ENCODE results near the gene PKD2L1. TPM values are rescaled to one million over a fixed set of nuclear protein-coding genes. Genes with fewer than 3 reads are reported as not detected.
A peak's percentile ranks its signal among the peaks of the same experiment; 100 is the strongest.

Gene PKD2L1
- not detected in 2 replicates for total RNA-seq (2011; cell fraction: chromatin; rRNA removed; ENCODE audit: low replicate concordance)
- total RNA-seq (2011; cell fraction: nucleolus; rRNA removed) = not detected in 2 replicates
- not detected in 2 replicates for total RNA-seq (2011; cell fraction: nucleoplasm; rRNA removed)
- total RNA-seq (2014; rRNA removed) (not detected in 2 replicates), total RNA-seq (2014; rRNA removed; fragmentation: Illumina TruSeq; extraction: Trizol) (not detected in 2 replicates), total RNA-seq (2015; rRNA removed; fragmentation: Illumina TruSeq; extraction: Trizol) (not detected in 2 replicates), total RNA-seq (2021) (not detected in 2 replicates), polyA plus RNA-seq (2011; rRNA removed) (not detected in 2 replicates), polyA plus RNA-seq (2014; fragmentation: Illumina TruSeq; extraction: Trizol) (not detected in 2 replicates), polyA plus RNA-seq (2014; fragmentation: Nextera tagmentation; extraction: Ambion mirVana) (not detected), polyA plus RNA-seq (2014; rRNA removed) (not detected in 2 replicates), polyA minus RNA-seq (2011; rRNA and poly(A)+ RNA removed) (not detected in 2 replicates), Bru-seq, nascent RNA (percentile 7 among the genes with signal in this experiment), BruChase-seq, experiment 1, labeled RNA remaining after a 2-hour chase (percentile 7 among the genes with signal in this experiment), BruChase-seq, experiment 2, labeled RNA remaining after a 6-hour chase (percentile 7 among the genes with signal in this experiment)
- not detected in 2 replicates for polyA plus RNA-seq (2011; cell fraction: cytosol; rRNA removed)
- 0.04 TPM in 1 of 2 replicates, not detected in the other for polyA plus RNA-seq (2011; cell fraction: nucleus; rRNA removed)
- polyA plus RNA-seq (2012) = 0.30 TPM in 1 of 2 replicates, not detected in the other
- not detected in 2 replicates for polyA minus RNA-seq (2011; cell fraction: cytosol; rRNA and poly(A)+ RNA removed)
- polyA minus RNA-seq (2011; cell fraction: nucleus; rRNA and poly(A)+ RNA removed) = not detected in 2 replicates
- long read RNA-seq, experiment 1 = 0 reads
- long read RNA-seq, experiment 2 = 0 reads
- long read RNA-seq, experiment 3 = 0 reads

GRCh38 chr10:100330079-100330478, at the start of gene PKD2L1:
PKD2L1 (minus strand) TSS chr10:100330228; CDS start chr10:100330103, 125 bp downstream.
- BruUV-seq (replicated peaks) = no TSS peak
- H4K20me1 ChIP-seq (replicated peaks; ENCODE audit: control insufficient read depth, insufficient read depth, low read length) = no peaks in the 10 kb centered on the region
- no peaks in the 10 kb centered on the region for H3K4me1 ChIP-seq (replicated peaks in 1 of 2; ENCODE audit: control insufficient read depth in 2 of 2, insufficient read depth in 2 of 2, low read length in 2 of 2)
- no peak for FAIRE-seq
- in situ Hi-C loops (cut with MboI) (loop anchor here (25.0 kb wide), 1 partner anchor 557 kb away; no protein-coding TSS in a partner anchor), intact Hi-C loops (cut with micrococcal nuclease) (no loop called here)
- no peak for ATAC-seq
- ChIA-PET POLR2A (interaction anchor here (0.9 to 1.3 kb wide), 2 partner anchors 12 to 17 kb away, joined by 4 read pairs; no protein-coding TSS in a partner anchor), CTCF (ENCODE audit: low intra/inter-chr PET ratio) (no interaction called here)
- DNase-seq (ENCODE audit: extremely low read depth in 1 of 4, low spot score in 3 of 4) = no peak
- H2AFZ ChIP-seq (ENCODE audit: low read depth, low read length) = no peak within 1 kb of the TSS
- H3K4me3 ChIP-seq = no peak within 1 kb of the TSS
- no peak within 1 kb of the TSS for H3K27ac ChIP-seq (ENCODE audit: extremely low read depth, low read depth, low read length)
- no peaks in the 10 kb centered on the region for H3K9me1 ChIP-seq (ENCODE audit: control insufficient read depth, insufficient read depth, low read length)
- H3K27me3 ChIP-seq (ENCODE audit: control insufficient read depth in 2 of 2, insufficient read depth in 2 of 2, low read length in 2 of 2) = peaks cover 7 to 32% of the 10 kb centered on the region in 2 experiments
- 0% methylated on average over 2 of the region's 5 CpGs for WGBS (ENCODE audit: insufficient coverage, low coverage, missing lambda C conversion rate)
- no peak within 1 kb of the TSS; a peak in 1 of 4 replicates for H3K9ac ChIP-seq (ENCODE audit: insufficient read depth in 1 of 2, low read depth in 2 of 2, low read length in 2 of 2)
- no peak within 1 kb of the TSS for H3K4me2 ChIP-seq (ENCODE audit: insufficient read depth, low read length)
- no peaks in the 10 kb centered on the region for H3K36me3 ChIP-seq (ENCODE audit: control insufficient read depth, insufficient read depth, low read length)
- H3K9me3 ChIP-seq (replicated peaks; ENCODE audit: control insufficient read depth, insufficient read depth, low read depth, low read length) = no peaks in the 10 kb centered on the region
- no peaks in the 10 kb centered on the region for H3K79me2 ChIP-seq (ENCODE audit: control insufficient read depth, insufficient read depth, low read length)
- TF ChIP-seq ZNF639 (CRISPR knock-in tag; conservative IDR thresholded peaks at IDR 0.05 in 1 of 2, IDR thresholded peaks at IDR 0.05 in 1 of 2) (no peak), EHMT2 (IDR thresholded peaks at IDR 0.05) (no peak), BMI1 (IDR thresholded peaks at IDR 0.05; ENCODE audit: low read length) (no peak), ZNF436 (CRISPR knock-in tag; IDR thresholded peaks at IDR 0.05) (no peak), NFYB (IDR thresholded peaks at IDR 0.05; ENCODE audit: extremely low read depth, insufficient read length) (no peak), HNRNPL (IDR thresholded peaks at IDR 0.05; ENCODE audit: low read depth, low read length) (no peak), HDAC6 (IDR thresholded peaks at IDR 0.05; ENCODE audit: low read depth, low read length) (no peak), MXI1 (IDR thresholded peaks at IDR 0.05; ENCODE audit: low read depth, low read length) (no peak), NEUROD1 (IDR thresholded peaks at IDR 0.05; ENCODE audit: borderline replicate concordance, low read depth, low read length, partially characterized antibody) (no peak), BRF2 (IDR thresholded peaks at IDR 0.05; ENCODE audit: borderline replicate concordance, insufficient read depth, insufficient read length) (no peak), ZNF766 (CRISPR knock-in tag; conservative IDR thresholded peaks at IDR 0.05) (no peak)
